DMS153 (cell line): Measurements from ENCODE around the gene MYMK.
A peak's percentile ranks its signal among the peaks of the same experiment; 100 is the strongest.

Experiments used
- DNase-seq: peaks from one replicate; lab custom pipeline; 2025; lab: John Stamatoyannopoulos, UW

Gene MYMK

GRCh38 chr9:133483611-133484010 lies 41.1 kb downstream of the MYMK start:
- DNase-seq = no peak

GRCh38 chr9:133478851-133479711 lies 45.7 kb downstream of the MYMK start, which contains the start of gene SLC2A6:
TSS of gene SLC2A6 (minus strand) at chr9:133479099. CDS start at chr9:133479059, 40 bp downstream.
- peak; percentile 59 for DNase-seq

GRCh38 chr9:133477992-133478850 lies 46.5 kb downstream of the MYMK start:
- DNase-seq = no peak

GRCh38 chr9:133477461-133477860 lies 47.3 kb downstream of the MYMK start:
- no peak for DNase-seq

DNA sequence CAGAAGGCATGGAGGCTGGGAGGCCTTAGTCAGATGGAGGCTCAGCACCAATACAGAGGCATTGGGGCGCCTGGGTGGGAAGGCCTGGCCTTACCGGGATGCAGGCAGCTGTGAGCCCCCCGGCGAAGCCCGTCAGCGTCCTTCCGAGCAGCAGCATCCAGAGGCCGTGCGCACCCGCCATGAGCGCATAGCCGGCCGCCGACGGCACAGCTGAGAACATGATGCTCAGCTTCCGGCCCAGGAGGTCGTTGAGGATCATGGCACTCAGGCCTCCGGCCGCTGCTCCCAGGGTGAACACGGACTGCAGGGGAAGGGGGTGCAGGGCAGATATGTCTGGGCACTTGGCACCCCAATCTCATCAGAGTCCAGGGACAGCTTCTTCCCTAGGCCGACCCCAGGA lies 47.8 kb downstream of the MYMK start:
- no peak for DNase-seq

DNA sequence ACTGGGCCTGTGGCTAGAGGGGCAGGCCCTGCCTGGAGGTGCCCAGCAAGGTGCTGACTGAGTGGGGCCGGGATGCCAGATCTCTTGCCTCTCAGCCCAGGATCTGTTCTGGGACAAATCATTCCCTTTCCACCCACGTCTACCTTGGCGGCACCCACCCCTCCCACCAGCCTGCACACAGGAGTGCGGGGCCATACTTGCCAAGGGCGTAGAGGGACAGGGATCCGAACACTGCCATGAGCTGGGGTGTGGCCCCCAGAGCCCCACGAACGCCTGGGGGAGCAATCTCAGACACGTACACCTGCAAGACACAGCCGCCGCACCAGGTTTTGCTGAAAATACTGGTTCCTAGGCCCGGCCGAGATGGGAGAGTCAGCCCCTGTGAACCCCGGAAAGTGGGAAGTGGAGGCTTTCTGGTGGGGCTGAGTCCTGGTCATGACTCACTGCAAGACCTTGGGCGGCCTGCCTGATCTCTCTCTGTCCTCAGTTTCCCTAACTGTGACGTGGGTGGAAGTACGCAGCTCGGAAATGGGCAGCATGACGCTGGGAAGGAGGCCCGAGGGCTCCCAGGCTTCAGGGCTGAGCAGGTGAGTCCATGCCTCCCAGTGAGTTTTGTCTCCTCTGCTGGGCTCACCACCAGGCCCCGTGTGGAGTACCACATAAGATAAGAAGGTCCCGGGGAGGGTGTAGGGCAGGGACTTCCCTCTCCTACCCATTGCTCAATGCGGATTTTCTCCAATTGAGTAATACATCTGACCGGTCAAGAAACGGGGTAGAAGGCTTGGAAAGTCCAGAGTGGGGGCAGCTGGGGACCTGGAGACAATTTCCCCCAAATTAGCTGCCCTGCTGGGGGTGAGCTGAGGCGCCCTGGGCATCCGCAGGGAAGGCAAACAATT lies 48.5 kb downstream of the MYMK start:
- DNase-seq = no peak

DNA sequence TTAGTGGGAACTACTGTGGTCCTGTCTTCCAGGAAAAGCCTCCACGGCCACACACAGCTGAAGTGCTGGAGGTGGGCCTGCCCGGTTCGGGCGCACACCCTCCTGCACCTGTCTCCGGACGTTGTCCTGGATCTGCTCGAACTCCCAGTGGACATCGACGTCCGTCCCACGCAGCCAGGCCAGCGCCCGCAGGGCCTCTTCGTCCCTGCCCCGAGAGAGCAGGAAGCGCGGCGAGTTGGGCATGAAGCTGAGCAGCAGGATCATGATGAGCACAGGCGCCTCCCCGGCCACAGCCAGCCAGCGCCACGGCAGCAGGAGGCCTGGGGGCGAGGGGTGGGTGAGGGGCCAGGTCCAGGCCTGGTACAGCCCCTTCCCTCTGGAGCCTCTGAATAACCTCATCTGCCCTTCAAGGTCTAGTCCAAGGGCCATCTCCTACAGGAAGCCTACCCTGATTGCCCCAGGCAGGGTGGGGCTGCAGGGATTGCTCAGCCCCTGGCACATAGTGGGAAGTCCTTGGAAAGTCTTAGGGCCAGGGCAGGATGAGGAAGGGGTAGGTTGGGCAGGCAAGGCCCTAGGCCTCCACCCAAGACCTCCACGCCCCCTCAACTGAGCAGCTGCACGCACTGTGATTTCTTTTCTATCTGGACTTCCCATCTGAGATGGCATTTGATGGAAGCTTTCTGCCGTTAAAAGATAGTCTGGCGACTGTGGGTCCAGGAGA lies 49.3 kb downstream of the MYMK start:
- DNase-seq = no peak

- no peak for DNase-seq
Observed at GRCh38 chr9:133474853-133475252, 49.9 kb downstream of the MYMK start.

DNA sequence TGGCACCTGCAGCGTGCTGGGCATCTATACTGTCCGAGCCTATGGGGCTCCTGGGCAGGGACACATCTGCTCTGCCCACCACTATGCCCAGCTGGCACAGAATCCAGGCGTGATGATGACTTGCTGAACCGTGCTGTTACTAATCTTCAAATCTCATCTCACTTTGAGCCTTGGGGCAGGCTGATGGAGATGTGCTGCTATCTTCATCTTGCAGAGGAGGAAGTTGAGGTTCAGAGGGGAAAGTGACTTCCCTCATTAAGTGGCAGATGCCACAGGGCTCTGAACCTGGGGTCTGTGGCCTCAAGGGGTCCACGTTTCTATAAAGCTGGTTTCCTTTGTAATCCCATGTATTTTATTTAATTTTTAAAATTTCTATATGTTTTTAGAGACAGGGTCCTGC lies 50.5 kb downstream of the MYMK start:
- no peak for DNase-seq

- no peak for DNase-seq
Observed at GRCh38 chr9:133473743-133474142, 51.0 kb downstream of the MYMK start.

- no peak for DNase-seq
Observed at GRCh38 chr9:133472753-133473378, 51.9 kb downstream of the MYMK start.

- no peak for DNase-seq
Observed at GRCh38 chr9:133472277-133472645, 52.5 kb downstream of the MYMK start.

- DNase-seq = no peak
Observed at GRCh38 chr9:133471551-133472276, 53.0 kb downstream of the MYMK start.

- no peak for DNase-seq
Observed at GRCh38 chr9:133470988-133471387, 53.8 kb downstream of the MYMK start.

DNA sequence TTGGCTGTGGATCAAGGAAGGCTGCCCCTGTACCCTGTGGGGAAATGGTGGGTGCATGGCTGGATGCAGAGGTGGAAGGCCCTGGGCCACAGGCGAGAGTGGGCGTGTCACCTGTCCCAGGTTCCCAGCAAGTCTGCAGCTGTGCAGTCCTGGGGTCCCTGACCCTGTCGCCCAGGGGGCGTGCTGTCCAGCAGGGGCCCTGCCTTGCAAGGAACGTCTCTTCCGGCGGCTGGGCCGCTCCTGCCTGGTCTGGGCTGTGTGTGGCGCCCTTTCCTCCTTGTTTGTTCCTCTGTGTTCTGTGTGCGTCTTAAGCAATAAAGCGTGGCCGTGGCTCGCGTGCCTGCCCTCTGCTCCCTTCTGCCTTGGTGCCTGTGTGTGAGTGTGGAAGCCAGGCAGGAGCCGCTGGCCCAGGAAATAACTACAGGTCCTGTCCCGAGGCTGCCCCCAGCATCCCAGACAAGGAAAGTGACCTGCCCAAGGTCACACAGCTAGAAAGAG lies 54.3 kb downstream of the MYMK start:
- DNase-seq = no peak

DNA sequence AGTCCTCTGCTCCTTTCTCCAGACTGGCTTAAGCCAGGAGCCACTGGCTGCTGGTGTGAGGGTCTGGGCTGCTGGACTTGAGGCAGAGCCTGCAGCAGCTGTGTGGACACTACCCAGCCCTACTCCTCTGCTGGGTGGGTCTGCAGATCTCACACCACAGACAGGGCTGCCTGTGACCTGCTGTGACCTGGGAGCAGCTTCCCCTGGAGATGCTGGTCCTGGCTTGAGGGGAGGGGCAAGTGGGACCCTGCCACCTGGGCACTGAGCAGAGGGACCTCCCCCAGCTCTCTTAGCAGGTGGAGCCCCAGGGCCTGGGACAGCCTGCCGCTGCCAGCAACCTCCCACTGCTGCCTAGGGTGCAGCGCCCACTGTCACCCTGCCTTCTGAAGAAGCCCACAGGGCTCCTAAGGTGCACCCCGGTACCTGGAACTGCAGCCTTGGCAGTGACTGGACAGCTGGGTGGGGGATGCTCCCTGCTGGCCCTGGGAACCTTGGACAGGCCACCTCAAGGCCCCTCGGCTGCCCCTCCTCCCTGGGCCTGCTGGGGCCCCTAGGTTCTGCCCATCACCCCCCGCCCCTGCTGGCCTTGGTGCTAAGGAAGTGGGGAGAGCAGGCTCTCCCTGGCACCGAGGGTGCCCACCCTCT lies 55.9 kb downstream of the MYMK start:
- no peak for DNase-seq

- DNase-seq = no peak
Observed at GRCh38 chr9:133468374-133468773, 56.4 kb downstream of the MYMK start.

GRCh38 chr9:133467101-133467500 lies 57.7 kb downstream of the MYMK start:
- no peak for DNase-seq

GRCh38 chr9:133465984-133466383 lies 58.8 kb downstream of the MYMK start:
- DNase-seq = no peak
